PC-3 (cell line): ENCODE measurements around the gene LHFPL6. TPM values are rescaled to one million over a fixed set of nuclear protein-coding genes. Genes with fewer than 3 reads are reported as not detected.

ENCODE experiments used
- ATAC-seq: fragments of 200-7000 bp; cut with Tn5 transposase; 2 replicates; pipeline ENCODE4 v1.9.1; 2020; ENCODE audit warnings: mild to moderate bottlenecking, moderate library complexity
- BruUV-seq: library from RNA; stranded (reverse); fragments of 400-500 nt; replicated peaks from 2 replicates; lab custom pipeline; 2021; lab: Mats Ljungman, UMichigan
- CTCF ChIA-PET: fragments of 300-600 bp; sonication (Branson Sonifier 250); formaldehyde crosslinking; loops from one replicate; lab custom pipeline; 2022; ENCODE audit warnings: antibody characterized with exemption; lab: Charles Lee
- POLR2A ChIA-PET: fragments of 300-600 bp; sonication (Branson Sonifier 250); formaldehyde crosslinking; loops from one replicate; lab custom pipeline; 2022; ENCODE audit warnings: antibody characterized with exemption; ENCODE audit not compliant: unreplicated experiment; lab: Charles Lee
- DNase-seq: peaks from one replicate; pipeline ENCODE4 v3.0.0-alpha.2; 2015
- H2AFZ ChIP-seq: fragments of 300-600 bp; sonication (generic); 2 replicates; pipeline ENCODE4 v1.6.0; 2016; ENCODE audit warnings: antibody characterized with exemption, low read length
- H3F3A ChIP-seq: fragments of 300-600 bp; sonication (generic); one replicate; pipeline ENCODE4 v1.6.0; 2017; ENCODE audit warnings: antibody characterized with exemption, low read length, control low read depth, mild to moderate bottlenecking; ENCODE audit not compliant: unreplicated experiment
- H3K27ac ChIP-seq: fragments of 300-600 bp; sonication (generic); 2 replicates; pipeline ENCODE4 v1.5.1; 2016; ENCODE audit warnings: mild to moderate bottlenecking, low read length
- H3K27me3 ChIP-seq: fragments of 300-600 bp; sonication (generic); 2 replicates; pipeline ENCODE4 v1.6.1; 2016; ENCODE audit warnings: low read length, mixed read lengths
- H3K36me3 ChIP-seq: fragments of 300-600 bp; sonication (generic); 2 replicates; pipeline ENCODE4 v1.6.1; 2016; ENCODE audit warnings: low read depth, mixed run types, low read length, mixed read lengths
- H3K4me1 ChIP-seq: fragments of 300-600 bp; sonication (generic); 2 replicates; pipeline ENCODE4 v1.5.1; 2016; ENCODE audit warnings: low read length; ENCODE audit not compliant: insufficient read depth
- H3K4me2 ChIP-seq: fragments of 300-600 bp; sonication (generic); 2 replicates; pipeline ENCODE4 v1.6.0; 2016; ENCODE audit warnings: low read length
- H3K4me3 ChIP-seq: fragments of 300-600 bp; sonication (generic); 2 replicates; pipeline ENCODE4 v1.5.1; 2016; ENCODE audit warnings: mild to moderate bottlenecking, low read length, mixed read lengths
- H3K79me2 ChIP-seq: fragments of 300-600 bp; sonication (generic); 2 replicates; pipeline ENCODE4 v1.6.1; 2017; ENCODE audit warnings: low read length, mixed read lengths
- H3K9ac ChIP-seq: fragments of 300-600 bp; sonication (generic); 2 replicates; pipeline ENCODE4 v1.6.0; 2016; ENCODE audit warnings: mild to moderate bottlenecking, low read length
- H3K9me2 ChIP-seq: fragments of 300-600 bp; sonication (generic); replicated peaks from 2 replicates; pipeline ENCODE4 v1.6.1; 2016; ENCODE audit warnings: mixed run types, low read length, mixed read lengths
- H3K9me3 ChIP-seq: fragments of 300-600 bp; sonication (generic); 2 replicates; pipeline ENCODE4 v1.6.1; 2016; ENCODE audit warnings: low read length, mixed read lengths
- H4K20me1 ChIP-seq: fragments of 300-600 bp; sonication (generic); 2 replicates; pipeline ENCODE4 v1.6.1; 2016; ENCODE audit warnings: low read length, mixed read lengths
- EZH2 ChIP-seq: fragments of 300-600 bp; sonication (generic); IDR thresholded peaks from one replicate; pipeline ENCODE4 v1.6.1; 2017; ENCODE audit warnings: antibody characterized with exemption, mild to moderate bottlenecking, low read length; ENCODE audit not compliant: unreplicated experiment
- EZH2phosphoT487 ChIP-seq: fragments of 300-600 bp; sonication (generic); IDR thresholded peaks from 2 replicates; pipeline ENCODE4 v1.6.1; 2018; ENCODE audit warnings: mild to moderate bottlenecking, antibody characterized with exemption, low read length, borderline replicate concordance
- intact Hi-C: fragments of 100-400 bp; cut with micrococcal nuclease; formaldehyde crosslinking; loops from 2 replicates; pipeline ENCODE4 v1.9.0; 2023
- total RNA-seq: library from RNA; depleted of rRNA; stranded (reverse); fragments of >200 nt; gene quantifications from 2 replicates; pipeline ENCODE4 v1.2.3, GENCODE V29; 2014
- TF ChIP-seq, protein P1 (sequence below): fragments of 300-600 bp; sonication (generic); conservative IDR thresholded peaks from 2 replicates; pipeline ENCODE4 v1.5.1; 2017; ENCODE audit warnings: antibody characterized with exemption, low read depth, mild to moderate bottlenecking, low read length

LHFPL6 gene
- total RNA-seq, 1 experiment from 2014 or later = 7.8 TPM

DNA sequence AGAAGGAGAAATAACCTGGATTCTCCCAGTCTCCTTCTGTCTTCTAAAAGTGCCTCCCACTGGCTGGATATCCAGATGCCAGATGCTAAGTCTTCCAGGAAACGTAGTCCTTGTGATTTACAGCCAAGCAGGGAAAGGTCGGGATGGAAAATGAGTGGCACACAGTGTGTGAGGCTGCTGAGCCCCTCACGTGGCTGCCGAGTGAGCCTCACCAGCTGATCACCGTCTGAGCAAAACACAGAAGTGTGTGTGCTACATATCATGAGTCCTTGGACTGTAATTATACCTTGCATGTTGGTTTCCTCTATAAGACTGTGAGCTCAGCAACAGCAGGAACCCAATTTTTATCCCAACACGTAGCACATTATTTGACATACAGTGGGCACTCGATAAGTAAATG is 15.1 kb downstream of the LHFPL6 start:
- no peaks in the 10 kb centered on the region for H3K27me3 ChIP-seq
- ATAC-seq (no peak), DNase-seq (no peak)
- no TSS peak for BruUV-seq
- no peaks in the 10 kb centered on the region for H3K9me2 ChIP-seq
- no peaks in the 10 kb centered on the region for H3F3A ChIP-seq
- H3K36me3 ChIP-seq = no peaks in the 10 kb centered on the region
- intact Hi-C loops = no loop called here
- no peak overlapping the region for H3K9ac ChIP-seq
- H3K27ac ChIP-seq = no peak overlapping the region
- H4K20me1 ChIP-seq = no peaks in the 10 kb centered on the region
- no peak overlapping the region for H3K4me2 ChIP-seq
- H3K4me1 ChIP-seq = peaks cover 23% of the 10 kb centered on the region
- H3K79me2 ChIP-seq = no peaks in the 10 kb centered on the region
- no peaks in the 10 kb centered on the region for H3K9me3 ChIP-seq
- H2AFZ ChIP-seq = no peak overlapping the region
- ChIA-PET POLR2A (no interaction called here), CTCF (no interaction called here)
- no peak for TF ChIP-seq EZH2
- H3K4me3 ChIP-seq = no peak overlapping the region

GRCh38 chr13:39586958-39587605 is 15.9 kb downstream of the LHFPL6 start:
- Histone ChIP-seq H3K4me1 (peaks cover 23% of the 10 kb centered on the region), H3K27me3 (no peaks in the 10 kb centered on the region), H4K20me1 (no peaks in the 10 kb centered on the region), H3K36me3 (no peaks in the 10 kb centered on the region), H3F3A (no peaks in the 10 kb centered on the region), H3K4me3 (no peak overlapping the region), H3K9me3 (no peaks in the 10 kb centered on the region), H3K27ac (no peak overlapping the region), H2AFZ (no peak overlapping the region), H3K79me2 (no peaks in the 10 kb centered on the region), H3K9me2 (no peaks in the 10 kb centered on the region), H3K4me2 (no peak overlapping the region), H3K9ac (no peak overlapping the region)
- ATAC-seq (no peak), DNase-seq (no peak)
- TF ChIP-seq EZH2phosphoT487 (no peak), EZH2 (no peak)
- TF ChIP-seq, protein P1, sequence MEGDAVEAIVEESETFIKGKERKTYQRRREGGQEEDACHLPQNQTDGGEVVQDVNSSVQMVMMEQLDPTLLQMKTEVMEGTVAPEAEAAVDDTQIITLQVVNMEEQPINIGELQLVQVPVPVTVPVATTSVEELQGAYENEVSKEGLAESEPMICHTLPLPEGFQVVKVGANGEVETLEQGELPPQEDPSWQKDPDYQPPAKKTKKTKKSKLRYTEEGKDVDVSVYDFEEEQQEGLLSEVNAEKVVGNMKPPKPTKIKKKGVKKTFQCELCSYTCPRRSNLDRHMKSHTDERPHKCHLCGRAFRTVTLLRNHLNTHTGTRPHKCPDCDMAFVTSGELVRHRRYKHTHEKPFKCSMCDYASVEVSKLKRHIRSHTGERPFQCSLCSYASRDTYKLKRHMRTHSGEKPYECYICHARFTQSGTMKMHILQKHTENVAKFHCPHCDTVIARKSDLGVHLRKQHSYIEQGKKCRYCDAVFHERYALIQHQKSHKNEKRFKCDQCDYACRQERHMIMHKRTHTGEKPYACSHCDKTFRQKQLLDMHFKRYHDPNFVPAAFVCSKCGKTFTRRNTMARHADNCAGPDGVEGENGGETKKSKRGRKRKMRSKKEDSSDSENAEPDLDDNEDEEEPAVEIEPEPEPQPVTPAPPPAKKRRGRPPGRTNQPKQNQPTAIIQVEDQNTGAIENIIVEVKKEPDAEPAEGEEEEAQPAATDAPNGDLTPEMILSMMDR = no peak
- intact Hi-C loops = no loop called here
- ChIA-PET POLR2A (no interaction called here), CTCF (no interaction called here)
- no TSS peak for BruUV-seq

DNA sequence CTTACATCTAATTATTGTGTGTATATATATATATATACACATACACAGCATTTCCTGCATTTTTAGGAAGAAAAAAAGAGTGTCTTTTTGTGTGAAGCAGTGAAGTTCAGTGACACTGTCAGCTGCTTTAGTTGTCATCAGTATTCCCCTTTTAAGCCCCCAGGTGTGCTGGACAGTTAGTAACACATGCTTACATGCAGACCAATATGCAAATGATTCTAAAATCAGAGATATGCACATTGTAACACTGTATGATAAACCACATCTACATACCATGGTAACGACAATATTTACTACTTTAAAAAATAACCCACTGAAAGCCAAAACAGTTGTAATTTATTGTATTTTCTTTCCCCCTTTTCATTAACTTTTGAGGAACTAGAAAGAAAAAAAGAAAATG is 16.8 kb downstream of the LHFPL6 start:
- H3K36me3 ChIP-seq = no peaks in the 10 kb centered on the region
- no peak overlapping the region for H3K4me3 ChIP-seq
- CTCF ChIA-PET = interaction anchor here (0.6 kb wide), 1 partner anchor 30 kb away, joined by 3 read pairs; no protein-coding TSS in a partner anchor
- POLR2A ChIA-PET = no interaction called here
- no peak overlapping the region for H3K9ac ChIP-seq
- H3F3A ChIP-seq = no peaks in the 10 kb centered on the region
- H3K79me2 ChIP-seq = no peaks in the 10 kb centered on the region
- intact Hi-C loops = no loop called here
- no peak for TF ChIP-seq EZH2
- TF ChIP-seq, protein P1 = no peak
- TF ChIP-seq EZH2phosphoT487 = no peak
- H3K4me2 ChIP-seq = no peak overlapping the region
- no TSS peak for BruUV-seq
- no peak for ATAC-seq
- no peak overlapping the region for H3K27ac ChIP-seq
- peaks cover 18% of the 10 kb centered on the region for H3K4me1 ChIP-seq
- no peaks in the 10 kb centered on the region for H4K20me1 ChIP-seq
- H3K9me2 ChIP-seq = no peaks in the 10 kb centered on the region
- no peak overlapping the region for H2AFZ ChIP-seq
- no peaks in the 10 kb centered on the region for H3K27me3 ChIP-seq
- H3K9me3 ChIP-seq = no peaks in the 10 kb centered on the region
- no peak for DNase-seq
